Neural cell (in vitro differentiated cells): ENCODE data around the gene RAPGEF2. TPM values are rescaled to one million over a fixed set of nuclear protein-coding genes. Genes with fewer than 3 reads are reported as not detected.
"Not testable (repeated sequence)": the region's sequence is repeated elsewhere in the genome, so short reads cannot be mapped to it uniquely, and the experiment has no call there.

Source experiments
- H2AFZ ChIP-seq: fragments of 200-600, 300-800 bp; sonication (generic), shearing (Covaris generic); 2 replicates; pipeline ENCODE4 v1.6.0; 2014; ENCODE audit warnings: low read depth, mild to moderate bottlenecking, antibody characterized with exemption, low read length, moderate library complexity
- H3F3A ChIP-seq: fragments of 200-600 bp; shearing (Covaris generic); 2 replicates; pipeline ENCODE4 v1.6.1; 2016; ENCODE audit warnings: mild to moderate bottlenecking, moderate library complexity, mixed read lengths, antibody characterized with exemption, low read length; ENCODE audit not compliant: insufficient read depth, poor library complexity, severe bottlenecking
- H3K27ac ChIP-seq: fragments of 200-600, 300-800 bp; sonication (generic), shearing (Covaris generic); 2 replicates; pipeline ENCODE4 v1.5.1; 2014; ENCODE audit warnings: mild to moderate bottlenecking, low read length, moderate library complexity
- H3K27me3 ChIP-seq: fragments of 300-800, 200-600 bp; sonication (generic), shearing (Covaris generic); 2 replicates; pipeline ENCODE4 v1.6.0; 2014; ENCODE audit warnings: mild to moderate bottlenecking, low read depth, low read length, moderate library complexity; ENCODE audit not compliant: insufficient read depth
- H3K36me3 ChIP-seq: fragments of 300-800, 200-600 bp; sonication (generic), shearing (Covaris generic); 2 replicates; pipeline ENCODE4 v1.5.1; 2014; ENCODE audit warnings: mild to moderate bottlenecking, antibody characterized with exemption, low read length, moderate library complexity; ENCODE audit not compliant: insufficient read depth
- H3K4me2 ChIP-seq: fragments of 300-800, 200-600 bp; sonication (generic), shearing (Covaris generic); 2 replicates; pipeline ENCODE4 v1.6.0; 2014; ENCODE audit warnings: mild to moderate bottlenecking, low read length
- H3K4me3 ChIP-seq: fragments of 300-800, 200-600 bp; sonication (generic), shearing (Covaris generic); 2 replicates; pipeline ENCODE4 v1.5.1; 2014; ENCODE audit warnings: mild to moderate bottlenecking, low read length, moderate library complexity
- H3K79me2 ChIP-seq: fragments of 200-600 bp; shearing (Covaris generic); replicated peaks from 2 replicates; pipeline ENCODE4 v1.6.0; 2014; ENCODE audit warnings: mild to moderate bottlenecking, low read length, moderate library complexity; ENCODE audit not compliant: insufficient read depth
- H3K9ac ChIP-seq: fragments of 300-800, 200-600 bp; sonication (generic), shearing (Covaris generic); 2 replicates; pipeline ENCODE4 v1.6.1; 2016; ENCODE audit warnings: mild to moderate bottlenecking, low read length, mixed read lengths
- H3K9me2 ChIP-seq: fragments of 200-600 bp; shearing (Covaris generic); 2 replicates; pipeline ENCODE4 v1.6.1; 2016; ENCODE audit warnings: mild to moderate bottlenecking, low read length, mixed read lengths; ENCODE audit not compliant: insufficient read depth
- H3K9me3 ChIP-seq: fragments of 200-600, 300-800 bp; sonication (generic), shearing (Covaris generic); 2 replicates; pipeline ENCODE4 v1.6.1; 2016; ENCODE audit warnings: mild to moderate bottlenecking, mixed run types, low read length, moderate library complexity, mixed read lengths
- H4K20me1 ChIP-seq: fragments of 200-600 bp; shearing (Covaris generic); 2 replicates; pipeline ENCODE4 v1.6.1; 2016; ENCODE audit warnings: mild to moderate bottlenecking, mixed run types; ENCODE audit not compliant: insufficient read depth
- CTCF ChIP-seq: fragments of 450-650 bp; IDR thresholded peaks from 2 replicates; pipeline ENCODE4 v1.5.1; 2014; ENCODE audit warnings: antibody characterized with exemption, mild to moderate bottlenecking, moderate library complexity; ENCODE audit not compliant: poor library complexity, severe bottlenecking
- EP300 ChIP-seq: fragments of 450-650 bp; conservative IDR thresholded peaks from 2 replicates; pipeline ENCODE4 v1.6.1; 2014; ENCODE audit warnings: antibody characterized with exemption, mild to moderate bottlenecking, moderate library complexity; ENCODE audit not compliant: poor library complexity, severe bottlenecking
- EZH2 ChIP-seq: fragments of 200-600, 300-800 bp; shearing (Covaris generic), sonication (generic); IDR thresholded peaks from 2 replicates; pipeline ENCODE4 v1.6.1; 2014; ENCODE audit warnings: antibody characterized with exemption, low read length, borderline replicate concordance, mild to moderate bottlenecking; ENCODE audit not compliant: insufficient read depth, poor library complexity, severe bottlenecking
- MXI1 ChIP-seq: fragments of 450-650 bp; conservative IDR thresholded peaks from 2 replicates; pipeline ENCODE4 v1.6.1; 2014; ENCODE audit warnings: antibody characterized with exemption, mild to moderate bottlenecking; ENCODE audit not compliant: poor library complexity, severe bottlenecking
- POLR2AphosphoS5 ChIP-seq: IDR thresholded peaks from 2 replicates; pipeline ENCODE4 v1.6.1; 2012
- RAD21 ChIP-seq: fragments of 450-650 bp; conservative IDR thresholded peaks from 2 replicates; pipeline ENCODE4 v1.6.1; 2014; ENCODE audit warnings: antibody characterized with exemption, mild to moderate bottlenecking, moderate library complexity
- REST ChIP-seq: IDR thresholded peaks from 2 replicates; pipeline ENCODE4 v1.6.1; 2012; ENCODE audit warnings: borderline replicate concordance
- SMC3 ChIP-seq: fragments of 450-650 bp; conservative IDR thresholded peaks from 2 replicates; pipeline ENCODE4 v1.6.1; 2014; ENCODE audit warnings: antibody characterized with exemption, mild to moderate bottlenecking, moderate library complexity; ENCODE audit not compliant: poor library complexity
- TAF1 ChIP-seq: IDR thresholded peaks from 2 replicates; pipeline ENCODE4 v1.6.1; 2012; ENCODE audit warnings: low read depth
- polyA plus RNA-seq: library from polyadenylated mRNA; depleted of rRNA; stranded (reverse); fragments of >200 nt; gene quantifications from 2 replicates; pipeline ENCODE4 v1.2.3, GENCODE V29; 2014

RAPGEF2 gene
- polyA plus RNA-seq, 1 donor from 2014 or later = 134 TPM

- Histone ChIP-seq H2AFZ (no peak overlapping the region), H3K36me3 (no peaks in the 10 kb centered on the region), H3K9me3 (no peaks in the 10 kb centered on the region), H3F3A (no peaks in the 10 kb centered on the region), H3K79me2 (no peaks in the 10 kb centered on the region), H3K9ac (no peak overlapping the region), H3K4me2 (no peak overlapping the region), H3K4me3 (no peak overlapping the region), H4K20me1 (no peaks in the 10 kb centered on the region), H3K27ac (no peak overlapping the region), H3K27me3 (no peaks in the 10 kb centered on the region), H3K9me2 (no peaks in the 10 kb centered on the region)
- no peak for TF ChIP-seq REST
- no peak for TF ChIP-seq TAF1
- no peak for TF ChIP-seq POLR2AphosphoS5
- TF ChIP-seq RAD21 = no peak
- TF ChIP-seq SMC3 = no peak
- TF ChIP-seq MXI1 = no peak
- TF ChIP-seq EP300 = no peak
- TF ChIP-seq EZH2 = no peak
- no peak for TF ChIP-seq CTCF
Measured at GRCh38 chr4:159090255-159090654, 12.6 kb upstream of the RAPGEF2 start.

- not testable (repeated sequence) for H3K27ac ChIP-seq, H3K9ac ChIP-seq, H3K27me3 ChIP-seq, H3K4me2 ChIP-seq, H3K9me2 ChIP-seq, H3K36me3 ChIP-seq, H3K9me3 ChIP-seq, H2AFZ ChIP-seq, H3F3A ChIP-seq, H3K79me2 ChIP-seq, H4K20me1 ChIP-seq, H3K4me3 ChIP-seq
Measured at GRCh38 chr4:159094156-159094555, 8.7 kb upstream of the RAPGEF2 start.

- H3K27ac ChIP-seq = no peak overlapping the region
- H3K27me3 ChIP-seq = no peaks in the 10 kb centered on the region
- no peaks in the 10 kb centered on the region for H3K9me3 ChIP-seq
- TF ChIP-seq EP300 (no peak), CTCF (no peak), REST (no peak), RAD21 (no peak), MXI1 (no peak)
- H3F3A ChIP-seq = no peaks in the 10 kb centered on the region
- H3K79me2 ChIP-seq = no peaks in the 10 kb centered on the region
- no peaks in the 10 kb centered on the region for H4K20me1 ChIP-seq
- H2AFZ ChIP-seq = no peak overlapping the region
- no peaks in the 10 kb centered on the region for H3K36me3 ChIP-seq
- H3K9ac ChIP-seq = no peak overlapping the region
- H3K4me2 ChIP-seq = no peak overlapping the region
- H3K4me3 ChIP-seq = no peak overlapping the region
- no peaks in the 10 kb centered on the region for H3K9me2 ChIP-seq
Measured at GRCh38 chr4:159096434-159096833, 6.4 kb upstream of the RAPGEF2 start.
